AG09309 (cell line): Measurements from ENCODE around the gene INPP5A.

ENCODE experiments used
- DNase-seq: peaks from one replicate; pipeline ENCODE4 v3.0.0-alpha.2; 2010; ENCODE audit warnings: low read depth
- H3K4me3 ChIP-seq: 2 replicates; pipeline ENCODE4 v1.5.1; 2011; ENCODE audit warnings: mild to moderate bottlenecking, low read depth, low read length, moderate library complexity; ENCODE audit not compliant: control insufficient read depth
- CTCF ChIP-seq: IDR thresholded peaks from 2 replicates; pipeline ENCODE4 v1.5.1; 2011; ENCODE audit warnings: mild to moderate bottlenecking, low read depth, low read length, inconsistent platforms; ENCODE audit not compliant: insufficient read depth, control insufficient read depth; ENCODE audit errors: missing control alignments

The INPP5A gene

DNA sequence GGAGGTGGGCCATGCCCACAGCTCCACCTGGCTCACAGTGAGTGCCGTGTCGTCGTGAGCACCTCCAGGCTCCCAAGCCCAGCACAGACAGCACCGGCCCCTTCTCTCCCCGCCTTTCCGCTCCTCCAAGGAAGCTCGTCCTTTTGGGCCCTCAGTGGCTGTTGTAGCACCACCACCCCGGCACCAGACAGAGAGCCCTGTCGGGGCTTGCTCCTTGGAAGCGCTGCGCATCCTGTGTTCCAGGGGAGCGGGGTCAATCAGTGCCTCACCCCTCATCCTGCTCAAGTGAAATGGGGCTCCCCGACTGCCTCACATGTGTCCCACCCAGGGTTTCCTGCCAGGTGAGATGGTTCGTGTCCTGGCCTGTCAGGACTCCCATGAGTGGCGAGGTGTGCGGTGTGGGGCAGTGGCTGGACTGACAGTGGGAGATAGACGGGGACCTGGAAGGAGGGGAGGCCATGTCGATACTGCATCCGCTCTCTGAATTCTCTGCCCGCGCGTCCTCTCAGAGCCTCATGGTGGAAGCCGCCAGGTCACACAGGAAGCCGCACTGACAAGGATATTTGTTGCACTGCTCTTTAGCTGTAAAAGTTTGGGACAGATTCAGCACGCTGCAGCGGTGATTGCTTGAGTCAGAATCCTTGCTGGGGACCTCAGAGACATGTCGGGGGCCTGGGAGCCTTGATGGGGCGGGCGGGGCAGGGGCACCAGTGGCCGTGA is 107.1 kb downstream of the INPP5A start:
- no peak for TF ChIP-seq CTCF
- no peak overlapping the region for H3K4me3 ChIP-seq
- no peak for DNase-seq

DNA sequence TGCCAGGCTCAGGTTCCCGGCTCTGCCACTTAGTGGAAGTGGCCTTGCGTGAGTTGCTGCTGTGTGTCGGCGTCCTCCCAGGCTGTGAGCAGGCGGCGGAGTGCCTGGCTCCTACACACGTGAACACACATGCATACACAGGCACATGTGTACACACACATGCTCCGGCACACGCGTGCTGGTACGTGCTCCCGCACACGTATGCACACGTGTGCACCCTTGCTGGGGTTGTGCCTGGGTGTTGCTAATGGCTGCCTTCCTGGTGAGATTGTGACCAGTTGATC is 107.6 kb downstream of the INPP5A start:
- DNase-seq, result no peak
- TF ChIP-seq CTCF, result no peak
- H3K4me3 ChIP-seq, result no peak overlapping the region

DNA sequence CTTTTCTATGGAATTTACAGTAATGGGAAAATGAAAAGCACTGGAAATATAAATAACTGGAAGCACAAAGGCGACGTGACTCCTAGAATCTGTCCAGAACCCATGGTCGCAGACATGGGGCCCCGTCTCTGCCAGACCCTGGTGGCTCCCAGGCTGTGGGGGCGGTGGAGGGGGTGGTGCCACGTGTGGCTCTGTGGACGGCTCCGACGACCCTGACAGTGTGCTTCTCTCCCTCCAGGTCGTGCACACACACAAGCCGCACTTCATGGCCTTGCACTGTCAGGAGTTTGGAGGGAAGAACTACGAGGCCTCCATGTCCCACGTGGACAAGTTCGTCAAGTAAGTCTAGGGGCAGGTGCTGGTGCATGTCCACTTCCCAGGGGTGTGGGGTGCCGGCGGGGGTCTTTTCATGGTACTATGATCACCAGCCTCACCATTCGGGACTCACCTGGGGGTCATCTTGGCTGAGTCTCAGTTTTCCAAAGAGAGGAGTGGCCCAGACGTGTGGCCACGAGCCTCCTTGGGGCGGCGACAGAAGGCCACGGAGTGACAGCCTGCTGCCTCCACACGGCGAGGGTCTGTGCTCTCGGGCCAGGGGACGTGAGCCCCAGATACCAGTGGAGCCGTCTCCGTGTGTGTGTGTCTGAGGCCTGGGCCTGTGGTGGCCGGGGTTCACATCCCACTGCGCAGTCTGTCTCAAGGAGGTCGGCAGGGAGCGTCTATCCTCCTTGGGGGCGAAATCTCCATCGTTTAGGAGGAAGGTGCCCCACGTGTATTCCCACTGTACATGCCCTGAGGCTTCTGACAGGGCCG is 108.2 kb downstream of the INPP5A start:
- H3K4me3 ChIP-seq, result no peak overlapping the region
- no peak for TF ChIP-seq CTCF
- DNase-seq, result no peak

GRCh38 chr10:132646443-132647097 is 109.0 kb downstream of the INPP5A start:
- no peak for DNase-seq
- H3K4me3 ChIP-seq, result no peak overlapping the region
- TF ChIP-seq CTCF, result no peak

GRCh38 chr10:132647424-132647823 is 109.8 kb downstream of the INPP5A start:
- no peak for DNase-seq
- no peak for TF ChIP-seq CTCF

DNA sequence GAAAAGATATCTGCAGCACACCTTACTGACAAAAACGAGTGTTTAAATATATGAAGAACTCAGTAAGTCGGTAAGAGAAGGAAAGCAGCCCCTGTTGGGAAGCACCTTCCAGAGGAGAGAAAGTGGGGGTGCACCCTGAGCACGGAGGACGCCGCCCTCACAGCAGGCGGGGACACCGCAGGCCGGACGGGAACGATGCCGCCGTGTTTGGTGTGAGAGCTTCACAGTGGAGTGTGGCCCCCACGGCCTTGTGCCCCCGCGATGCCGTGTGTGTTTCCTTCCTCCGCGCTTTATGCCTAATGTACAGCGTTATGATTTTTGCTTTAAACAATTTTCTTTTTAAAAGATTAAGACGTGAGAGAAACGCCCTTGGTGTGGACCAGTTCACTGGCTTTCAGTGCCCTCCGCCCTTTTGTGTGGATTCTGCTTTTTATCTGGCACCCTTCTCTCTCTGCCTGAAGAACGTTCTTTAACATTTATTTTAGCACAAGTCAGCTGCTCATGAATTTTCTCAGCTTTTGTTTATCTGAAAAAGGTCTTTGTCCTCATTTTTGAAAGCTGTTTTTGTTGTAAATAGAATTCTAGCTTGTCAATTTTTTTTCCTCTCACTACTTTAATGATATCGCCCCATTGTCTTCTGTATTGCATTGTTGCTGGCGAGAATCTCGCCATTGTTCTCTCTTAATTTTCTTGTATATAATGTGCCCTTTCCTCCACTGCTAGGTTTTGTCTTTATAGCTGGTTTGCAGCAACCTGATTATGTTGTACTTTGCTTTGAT is 110.7 kb downstream of the INPP5A start:
- no peak for TF ChIP-seq CTCF
- H3K4me3 ChIP-seq, result no peak overlapping the region
- no peak for DNase-seq

More at GRCh38 chr10:132647424-132647823, 109.8 kb downstream of the INPP5A start:
- H3K4me3 ChIP-seq, result no peak overlapping the region
